K562 (cell line): ENCODE measurements around the gene IFNG-AS1. TPM values are rescaled to one million over a fixed set of nuclear protein-coding genes. Genes with fewer than 3 reads are reported as not detected.

Experiments
- ATAC-seq: fragments of 200-7000 bp; cut with Tn5 transposase; 3 replicates; pipeline ENCODE4 v1.9.1; 2020; ENCODE audit warnings: moderate library complexity
- BruUV-seq: library from RNA; stranded (reverse); fragments of 400-500 nt; replicated peaks from 2 replicates; lab custom pipeline; 2021; lab: Mats Ljungman, UMichigan
- CTCF ChIA-PET: fragments of 300-600 bp; formaldehyde crosslinking; extraction: SDS; loops from one replicate; lab custom pipeline; 2021; ENCODE audit warnings: low intra/inter-chr PET ratio; lab: Yijun Ruan, JAX
- POLR2A ChIA-PET: fragments of 300-600, 350-650 bp; sonication (Branson Sonifier 250); formaldehyde crosslinking; extraction: SDS; loops from one replicate; lab custom pipeline; 2021; ENCODE audit warnings: antibody characterized with exemption, inconsistent platforms; lab: Yijun Ruan, JAX
- DNase-seq, 4 experiments: peaks; one replicate each; pipeline versions ENCODE4 v3.0.0 to v3.0.0-alpha.2; 2011 to 2018; ENCODE audit warnings: low spot score in 3 of 4, mixed read lengths in 3 of 4; ENCODE audit errors: extremely low read depth in 1 of 4
- FAIRE-seq: peaks from 2 replicates; lab custom pipeline; 2011; peaks lifted over from hg19 to GRCh38; lab: Jason Lieb, UNC
- H2AFZ ChIP-seq: 2 replicates; pipeline ENCODE4 v1.6.0; 2011; ENCODE audit warnings: low read depth, low read length, control low read depth, inconsistent platforms
- H3K27ac ChIP-seq: fragments of 200-600 bp; 3 replicates; pipeline ENCODE4 v1.8.0; 2011; ENCODE audit warnings: low read depth, mild to moderate bottlenecking, control low read depth, inconsistent platforms, low read length, moderate library complexity, mixed read lengths; ENCODE audit errors: extremely low read depth
- H3K27me3 ChIP-seq, 2 experiments: fragments of 300-600 bp in 1 of 2; 2 replicates in 1 of 2; 3 replicates in 1 of 2; pipeline versions ENCODE4 v1.6.0 to v1.8.0; 2011; ENCODE audit warnings: inconsistent platforms in 2 of 2, low read length in 2 of 2, mild to moderate bottlenecking in 1 of 2, mixed read lengths in 1 of 2, moderate library complexity in 1 of 2; ENCODE audit not compliant: control insufficient read depth in 2 of 2, insufficient read depth in 2 of 2
- H3K36me3 ChIP-seq: fragments of 300-600 bp; 3 replicates; pipeline ENCODE4 v1.8.0; 2011; ENCODE audit warnings: mild to moderate bottlenecking, low read length, inconsistent platforms; ENCODE audit not compliant: control insufficient read depth, insufficient read depth
- H3K4me1 ChIP-seq, 2 experiments: fragments of 200-600 bp in 1 of 2; replicated peaks in 1 of 2; 2 replicates in 1 of 2; 3 replicates in 1 of 2; pipeline versions ENCODE4 v1.5.1 to v1.8.0; 2011; ENCODE audit warnings: inconsistent platforms in 2 of 2, low read length in 2 of 2, mild to moderate bottlenecking in 1 of 2, mixed read lengths in 1 of 2, moderate library complexity in 1 of 2; ENCODE audit not compliant: control insufficient read depth in 2 of 2, insufficient read depth in 2 of 2
- H3K4me2 ChIP-seq: 2 replicates; pipeline ENCODE4 v1.6.1; 2011; ENCODE audit warnings: low read length, control low read depth, inconsistent platforms, mixed read lengths; ENCODE audit not compliant: insufficient read depth
- H3K4me3 ChIP-seq: fragments of 200-600 bp; sonication (generic), shearing (Covaris generic); 2 replicates; pipeline ENCODE4 v1.5.1; 2016; ENCODE audit warnings: control low read depth, inconsistent platforms
- H3K79me2 ChIP-seq: fragments of 200-600 bp; 3 replicates; pipeline ENCODE4 v1.8.0; 2011; ENCODE audit warnings: low read length, inconsistent platforms; ENCODE audit not compliant: control insufficient read depth, insufficient read depth
- H3K9ac ChIP-seq, 2 experiments: 2 replicates each; pipeline versions ENCODE4 v1.6.0 to v1.6.1; 2011; ENCODE audit warnings: low read depth in 2 of 2, low read length in 2 of 2, control low read depth in 1 of 2, inconsistent platforms in 1 of 2, mild to moderate bottlenecking in 1 of 2, mixed read lengths in 1 of 2; ENCODE audit not compliant: insufficient read depth in 1 of 2
- H3K9me1 ChIP-seq: one replicate; pipeline ENCODE4 v1.6.0; 2011; ENCODE audit warnings: inconsistent platforms, mild to moderate bottlenecking, low read length, moderate library complexity; ENCODE audit not compliant: control insufficient read depth, insufficient read depth
- H3K9me3 ChIP-seq: replicated peaks from 2 replicates; pipeline ENCODE4 v1.5.1; 2011; ENCODE audit warnings: low read depth, low read length, inconsistent platforms; ENCODE audit not compliant: control insufficient read depth, insufficient read depth
- H4K20me1 ChIP-seq: replicated peaks from 2 replicates; pipeline ENCODE4 v1.6.1; 2011; ENCODE audit warnings: low read length, inconsistent platforms, mixed read lengths; ENCODE audit not compliant: control insufficient read depth, insufficient read depth
- FOXJ2 ChIP-seq: fragments of 200-800 bp; sonication (Bioruptor generic); IDR thresholded peaks from 2 replicates; pipeline ENCODE4 v1.6.1; 2016; ENCODE audit warnings: missing genetic modification characterization, missing compliant biosample characterization
- HNRNPUL1 ChIP-seq: fragments of 200-400 bp; formaldehyde crosslinking; IDR thresholded peaks from 2 replicates; pipeline ENCODE4 v1.6.1; 2017; ENCODE audit warnings: low read length
- STAT5A ChIP-seq: IDR thresholded peaks from 2 replicates; pipeline ENCODE4 v1.6.1; 2012; ENCODE audit warnings: low read length, inconsistent platforms, borderline replicate concordance
- ZNF507 ChIP-seq: conservative IDR thresholded peaks from 2 replicates; pipeline ENCODE4 v1.6.1; 2017; ENCODE audit warnings: missing genetic modification characterization, missing compliant biosample characterization
- ZNF717 ChIP-seq: fragments of 250-450 bp; sonication (Bioruptor Pico); IDR thresholded peaks from 2 replicates; pipeline ENCODE4 v1.5.0; 2021
- WGBS: fragments of 100-300 bp; shearing (Covaris generic); methylation state at CpG from one replicate; pipeline ENCODE4 v1.1.6; 2016; ENCODE audit warnings: low coverage, mixed read lengths; ENCODE audit not compliant: insufficient coverage; ENCODE audit errors: missing lambda C conversion rate; 5-methylcytosine and 5-hydroxymethylcytosine counted together
- in situ Hi-C: fragments of 300-500 bp; cut with MboI; formaldehyde crosslinking; loops from 4 replicates; pipeline ENCODE4 v1.15.0; 2018; ENCODE audit warnings: inconsistent platforms, mixed read lengths
- intact Hi-C: fragments of 100-400 bp; cut with micrococcal nuclease; formaldehyde crosslinking; loops from 2 replicates; pipeline ENCODE4 v1.14.2; 2022
- polyA plus RNA-seq, 8 experiments: library from polyadenylated mRNA; depleted of rRNA in 4 of 8; stranded (reverse) in 5 of 8; unstranded in 3 of 8; fragments of >200 nt; fragmentation: Nextera tagmentation in 2 of 8; fragmentation: Illumina TruSeq in 1 of 8; extraction: Ambion mirVana in 2 of 8; extraction: Trizol in 1 of 8; gene quantifications; 2 replicates each; pipeline versions ENCODE4 v1.2.1 to v1.2.3, GENCODE V29; 2011 to 2014; ENCODE audit warnings: inconsistent platforms in 1 of 8, missing spikeins in 1 of 8
- total RNA-seq, 7 experiments: library from RNA; depleted of rRNA in 6 of 7; stranded (reverse); fragments of >200 nt in 6 of 7; fragmentation: Illumina TruSeq in 2 of 7; extraction: Trizol in 2 of 7; gene quantifications; 2 replicates each; pipeline versions ENCODE4 v1.2.1 to v1.2.3, GENCODE V29; 2011 to 2021; ENCODE audit warnings: low replicate concordance in 1 of 7
- TF ChIP-seq, protein P1 (sequence below): fragments of 450-650 bp; IDR thresholded peaks from 2 replicates; pipeline ENCODE4 v1.6.1; 2016; ENCODE audit warnings: mild to moderate bottlenecking
- TF ChIP-seq, protein P2 (sequence below): fragments of 250-450 bp; sonication (Bioruptor Pico); IDR thresholded peaks from 2 replicates; pipeline ENCODE4 v1.5.0; 2021; ENCODE audit warnings: mild to moderate bottlenecking, moderate library complexity
- TF ChIP-seq, protein P3 (sequence below): fragments of 450-650 bp; formaldehyde crosslinking; IDR thresholded peaks from 2 replicates; pipeline ENCODE4 v1.4.0; 2022; ENCODE audit warnings: mild to moderate bottlenecking, moderate library complexity
- TF ChIP-seq, protein P4 (sequence below): fragments of 250-450 bp; sonication (Bioruptor Pico); IDR thresholded peaks from 2 replicates; pipeline ENCODE4 v1.8.0; 2021; ENCODE audit warnings: moderate library complexity, mild to moderate bottlenecking, inconsistent platforms
- TF ChIP-seq, protein P5 (sequence below): fragments of 450-650 bp; IDR thresholded peaks from 2 replicates; pipeline ENCODE4 v1.7.0; 2016; ENCODE audit warnings: borderline replicate concordance
- TF ChIP-seq, protein P6 (sequence below): fragments of 450-650 bp; formaldehyde crosslinking; IDR thresholded peaks from 2 replicates; pipeline ENCODE4 v1.4.0; 2020; ENCODE audit warnings: mild to moderate bottlenecking, moderate library complexity

IFNG-AS1 gene
- total and polyA plus RNA-seq, 9 of the 15 experiments (the other 6 are each of a cell fraction or from before 2014, with no cell fraction given): not detected

DNA sequence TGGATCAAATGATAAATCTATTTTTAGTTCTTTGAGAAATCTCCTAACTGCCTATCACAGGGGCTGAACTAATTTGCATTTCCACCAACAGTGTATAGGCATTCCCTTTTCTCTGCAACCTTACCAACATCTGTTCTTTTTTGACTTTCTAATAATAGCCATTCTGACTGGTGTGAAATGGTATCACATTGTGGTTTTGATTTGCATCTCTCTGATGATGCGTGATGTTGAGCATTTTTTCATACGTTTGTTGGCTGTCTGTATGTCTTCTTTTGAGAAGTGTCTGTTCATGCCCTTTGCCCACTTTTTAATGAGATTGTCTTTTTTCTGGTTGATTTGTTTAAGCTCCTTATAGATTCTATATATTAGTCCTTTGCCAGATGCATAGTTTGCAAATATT, 67.1 kb downstream of the IFNG-AS1 start:
- H3K4me1 ChIP-seq: no peaks in the 10 kb centered on the region
- H3K4me2 ChIP-seq: no peak overlapping the region
- intact Hi-C loops: no loop called here
- H4K20me1 ChIP-seq: no peaks in the 10 kb centered on the region; the same call in 1 of the 2 replicates
- in situ Hi-C loops: no loop called here
- peaks cover 0 to 2% of the 10 kb centered on the region in 2 experiments; a peak in 2 of 5 replicates for H3K27me3 ChIP-seq
- no peaks in the 10 kb centered on the region for H3K9me1 ChIP-seq
- FAIRE-seq (no peak), ATAC-seq (no peak), DNase-seq (no peak)
- ChIA-PET CTCF (no interaction called here), POLR2A (interaction anchor here (0.5 kb wide), 1 partner anchor 1551 kb away, joined by 4 read pairs; no protein-coding TSS in a partner anchor)
- WGBS: 2% methylated on average over 2 of the region's 2 CpGs
- no peaks in the 10 kb centered on the region for H3K36me3 ChIP-seq
- no peaks in the 10 kb centered on the region for H3K9me3 ChIP-seq
- no peak overlapping the region for H3K27ac ChIP-seq
- H2AFZ ChIP-seq: no peak overlapping the region
- no TSS peak for BruUV-seq
- H3K9ac ChIP-seq: no peak overlapping the region
- H3K79me2 ChIP-seq: no peaks in the 10 kb centered on the region
- no peak overlapping the region for H3K4me3 ChIP-seq
- TF ChIP-seq FOXJ2 (tag) (no peak), ZNF507 (tag) (no peak), ZNF717 (CRISPR knock-in tag) (no peak), STAT5A (no peak), HNRNPUL1 (no peak)
- TF ChIP-seq, protein P1, sequence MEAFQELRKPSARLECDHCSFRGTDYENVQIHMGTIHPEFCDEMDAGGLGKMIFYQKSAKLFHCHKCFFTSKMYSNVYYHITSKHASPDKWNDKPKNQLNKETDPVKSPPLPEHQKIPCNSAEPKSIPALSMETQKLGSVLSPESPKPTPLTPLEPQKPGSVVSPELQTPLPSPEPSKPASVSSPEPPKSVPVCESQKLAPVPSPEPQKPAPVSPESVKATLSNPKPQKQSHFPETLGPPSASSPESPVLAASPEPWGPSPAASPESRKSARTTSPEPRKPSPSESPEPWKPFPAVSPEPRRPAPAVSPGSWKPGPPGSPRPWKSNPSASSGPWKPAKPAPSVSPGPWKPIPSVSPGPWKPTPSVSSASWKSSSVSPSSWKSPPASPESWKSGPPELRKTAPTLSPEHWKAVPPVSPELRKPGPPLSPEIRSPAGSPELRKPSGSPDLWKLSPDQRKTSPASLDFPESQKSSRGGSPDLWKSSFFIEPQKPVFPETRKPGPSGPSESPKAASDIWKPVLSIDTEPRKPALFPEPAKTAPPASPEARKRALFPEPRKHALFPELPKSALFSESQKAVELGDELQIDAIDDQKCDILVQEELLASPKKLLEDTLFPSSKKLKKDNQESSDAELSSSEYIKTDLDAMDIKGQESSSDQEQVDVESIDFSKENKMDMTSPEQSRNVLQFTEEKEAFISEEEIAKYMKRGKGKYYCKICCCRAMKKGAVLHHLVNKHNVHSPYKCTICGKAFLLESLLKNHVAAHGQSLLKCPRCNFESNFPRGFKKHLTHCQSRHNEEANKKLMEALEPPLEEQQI: no peak
- TF ChIP-seq, protein P2, sequence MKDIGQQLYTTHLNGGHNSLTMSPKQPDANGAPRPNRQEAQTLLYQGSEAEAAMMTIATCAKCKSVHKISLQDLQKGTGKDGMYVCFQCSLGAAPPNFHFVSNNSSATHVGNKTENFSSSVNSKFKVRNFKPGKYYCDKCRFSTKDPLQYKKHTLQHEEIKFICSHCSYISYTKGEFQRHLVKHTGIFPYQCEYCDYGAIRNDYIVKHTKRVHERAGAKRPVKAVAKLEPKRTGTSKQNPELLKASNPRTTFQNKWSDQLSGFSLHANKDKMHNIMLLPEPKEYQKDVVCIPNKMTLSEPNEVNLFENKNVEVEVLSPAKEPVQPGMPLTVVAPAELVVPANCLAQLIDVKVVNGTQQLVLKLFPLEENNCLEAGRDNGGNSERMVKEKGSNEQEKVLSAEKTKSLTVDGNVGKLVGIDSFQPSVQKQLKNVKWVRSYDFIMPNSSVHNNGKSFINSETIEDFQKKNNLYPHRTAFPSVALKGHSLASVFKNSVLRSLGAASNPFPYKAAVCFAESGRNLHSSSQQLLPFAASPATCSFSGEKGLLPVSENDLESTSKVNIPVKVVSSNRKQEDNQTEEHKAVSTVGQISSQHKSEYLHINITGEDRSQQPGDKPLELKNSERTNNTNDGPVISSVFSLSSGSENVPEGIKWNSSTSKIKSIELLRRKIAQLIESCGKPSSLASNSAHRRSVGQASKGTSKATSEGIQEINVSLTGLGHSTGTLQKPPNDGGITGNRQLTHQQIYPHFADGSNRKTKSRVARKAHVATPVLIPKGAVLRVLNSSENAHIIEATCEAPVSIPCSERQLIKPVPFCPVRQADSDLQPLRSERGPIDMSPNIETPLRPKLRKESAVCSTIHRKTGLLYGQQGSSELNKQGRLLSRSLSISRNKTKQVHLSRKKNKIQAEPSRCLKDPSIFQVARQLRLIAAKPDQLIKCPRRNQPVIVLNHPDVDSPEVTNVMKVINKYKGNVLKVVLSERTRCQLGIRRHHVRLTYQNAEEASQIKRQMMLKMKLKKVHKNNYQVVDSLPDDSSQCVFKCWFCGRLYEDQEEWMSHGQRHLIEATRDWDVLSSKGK (CRISPR knock-in tag): no peak
- TF ChIP-seq, protein P3, sequence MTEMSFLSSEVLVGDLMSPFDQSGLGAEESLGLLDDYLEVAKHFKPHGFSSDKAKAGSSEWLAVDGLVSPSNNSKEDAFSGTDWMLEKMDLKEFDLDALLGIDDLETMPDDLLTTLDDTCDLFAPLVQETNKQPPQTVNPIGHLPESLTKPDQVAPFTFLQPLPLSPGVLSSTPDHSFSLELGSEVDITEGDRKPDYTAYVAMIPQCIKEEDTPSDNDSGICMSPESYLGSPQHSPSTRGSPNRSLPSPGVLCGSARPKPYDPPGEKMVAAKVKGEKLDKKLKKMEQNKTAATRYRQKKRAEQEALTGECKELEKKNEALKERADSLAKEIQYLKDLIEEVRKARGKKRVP (CRISPR knock-in tag): no peak
- TF ChIP-seq, protein P4, sequence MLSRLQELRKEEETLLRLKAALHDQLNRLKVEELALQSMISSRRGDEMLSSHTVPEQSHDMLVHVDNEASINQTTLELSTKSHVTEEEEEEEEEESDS (CRISPR knock-in tag): no peak
- TF ChIP-seq, protein P5, sequence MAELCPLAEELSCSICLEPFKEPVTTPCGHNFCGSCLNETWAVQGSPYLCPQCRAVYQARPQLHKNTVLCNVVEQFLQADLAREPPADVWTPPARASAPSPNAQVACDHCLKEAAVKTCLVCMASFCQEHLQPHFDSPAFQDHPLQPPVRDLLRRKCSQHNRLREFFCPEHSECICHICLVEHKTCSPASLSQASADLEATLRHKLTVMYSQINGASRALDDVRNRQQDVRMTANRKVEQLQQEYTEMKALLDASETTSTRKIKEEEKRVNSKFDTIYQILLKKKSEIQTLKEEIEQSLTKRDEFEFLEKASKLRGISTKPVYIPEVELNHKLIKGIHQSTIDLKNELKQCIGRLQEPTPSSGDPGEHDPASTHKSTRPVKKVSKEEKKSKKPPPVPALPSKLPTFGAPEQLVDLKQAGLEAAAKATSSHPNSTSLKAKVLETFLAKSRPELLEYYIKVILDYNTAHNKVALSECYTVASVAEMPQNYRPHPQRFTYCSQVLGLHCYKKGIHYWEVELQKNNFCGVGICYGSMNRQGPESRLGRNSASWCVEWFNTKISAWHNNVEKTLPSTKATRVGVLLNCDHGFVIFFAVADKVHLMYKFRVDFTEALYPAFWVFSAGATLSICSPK: no peak
- TF ChIP-seq, protein P6, sequence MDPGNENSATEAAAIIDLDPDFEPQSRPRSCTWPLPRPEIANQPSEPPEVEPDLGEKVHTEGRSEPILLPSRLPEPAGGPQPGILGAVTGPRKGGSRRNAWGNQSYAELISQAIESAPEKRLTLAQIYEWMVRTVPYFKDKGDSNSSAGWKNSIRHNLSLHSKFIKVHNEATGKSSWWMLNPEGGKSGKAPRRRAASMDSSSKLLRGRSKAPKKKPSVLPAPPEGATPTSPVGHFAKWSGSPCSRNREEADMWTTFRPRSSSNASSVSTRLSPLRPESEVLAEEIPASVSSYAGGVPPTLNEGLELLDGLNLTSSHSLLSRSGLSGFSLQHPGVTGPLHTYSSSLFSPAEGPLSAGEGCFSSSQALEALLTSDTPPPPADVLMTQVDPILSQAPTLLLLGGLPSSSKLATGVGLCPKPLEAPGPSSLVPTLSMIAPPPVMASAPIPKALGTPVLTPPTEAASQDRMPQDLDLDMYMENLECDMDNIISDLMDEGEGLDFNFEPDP (CRISPR knock-in tag): no peak
